Nephron (organoid): ENCODE results near the gene ALDH4A1.

Experiments used
- H3K27ac Mint-ChIP-seq, 3 experiments: 2 replicates each; pipeline ENCODE4 v1.8.0; 2020; ENCODE audit warnings: mixed read lengths in 3 of 3, mild to moderate bottlenecking in 2 of 3, moderate library complexity in 1 of 3
- H3K27me3 Mint-ChIP-seq: 2 replicates; pipeline ENCODE4 v1.8.0; 2021; ENCODE audit warnings: low read depth, mild to moderate bottlenecking, moderate library complexity, mixed read lengths
- H3K36me3 Mint-ChIP-seq: 2 replicates; pipeline ENCODE4 v1.8.0; 2020; ENCODE audit warnings: low read depth, mixed read lengths
- H3K4me1 Mint-ChIP-seq: 2 replicates; pipeline ENCODE4 v1.8.0; 2020; ENCODE audit warnings: mixed read lengths
- H3K4me3 Mint-ChIP-seq, 3 experiments: 2 replicates each; pipeline ENCODE4 v1.8.0; 2020; ENCODE audit warnings: mild to moderate bottlenecking in 3 of 3, mixed read lengths in 3 of 3, moderate library complexity in 2 of 3
- H3K9me3 Mint-ChIP-seq: 2 replicates; pipeline ENCODE4 v1.8.0; 2020; ENCODE audit warnings: mixed read lengths
- TF ChIP-seq, protein P1 (sequence below), 3 experiments: fragments of 200-600 bp; sonication (generic); IDR thresholded peaks; one replicate each; pipeline ENCODE4 v1.5.0; 2021; ENCODE audit warnings: antibody characterized with exemption in 3 of 3; ENCODE audit not compliant: unreplicated experiment in 3 of 3

Gene ALDH4A1

DNA sequence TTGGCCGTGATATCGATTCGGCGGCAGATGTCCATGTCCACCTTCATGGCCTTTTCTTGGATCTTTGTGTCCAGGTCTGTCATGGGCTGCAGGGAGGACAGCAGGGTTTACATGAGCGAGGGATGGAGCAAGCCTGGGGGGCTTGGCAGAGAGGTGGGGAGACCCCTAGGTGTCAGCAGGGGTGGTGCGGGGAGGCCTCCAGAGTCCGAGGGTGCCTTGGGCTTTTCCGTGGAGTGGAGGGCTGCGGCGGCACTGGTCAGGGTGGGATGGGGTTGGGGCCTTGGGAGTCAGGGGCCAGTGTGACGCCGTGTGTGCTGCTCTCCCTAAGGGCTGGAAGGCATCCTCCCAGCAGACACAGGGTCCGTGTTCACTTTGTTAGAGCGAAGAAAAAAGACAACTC lies 16.1 kb upstream of the ALDH4A1 start:
- Mint-ChIP-seq H3K4me3 (no peak overlapping the region), H3K27ac (peak overlapping the region in 1 of 3 experiments; percentile 29), H3K36me3 (peaks cover 3% of the 10 kb centered on the region), H3K4me1 (peaks cover 31% of the 10 kb centered on the region), H3K27me3 (peaks cover 4% of the 10 kb centered on the region), H3K9me3 (no peaks in the 10 kb centered on the region)
- TF ChIP-seq, protein P1, sequence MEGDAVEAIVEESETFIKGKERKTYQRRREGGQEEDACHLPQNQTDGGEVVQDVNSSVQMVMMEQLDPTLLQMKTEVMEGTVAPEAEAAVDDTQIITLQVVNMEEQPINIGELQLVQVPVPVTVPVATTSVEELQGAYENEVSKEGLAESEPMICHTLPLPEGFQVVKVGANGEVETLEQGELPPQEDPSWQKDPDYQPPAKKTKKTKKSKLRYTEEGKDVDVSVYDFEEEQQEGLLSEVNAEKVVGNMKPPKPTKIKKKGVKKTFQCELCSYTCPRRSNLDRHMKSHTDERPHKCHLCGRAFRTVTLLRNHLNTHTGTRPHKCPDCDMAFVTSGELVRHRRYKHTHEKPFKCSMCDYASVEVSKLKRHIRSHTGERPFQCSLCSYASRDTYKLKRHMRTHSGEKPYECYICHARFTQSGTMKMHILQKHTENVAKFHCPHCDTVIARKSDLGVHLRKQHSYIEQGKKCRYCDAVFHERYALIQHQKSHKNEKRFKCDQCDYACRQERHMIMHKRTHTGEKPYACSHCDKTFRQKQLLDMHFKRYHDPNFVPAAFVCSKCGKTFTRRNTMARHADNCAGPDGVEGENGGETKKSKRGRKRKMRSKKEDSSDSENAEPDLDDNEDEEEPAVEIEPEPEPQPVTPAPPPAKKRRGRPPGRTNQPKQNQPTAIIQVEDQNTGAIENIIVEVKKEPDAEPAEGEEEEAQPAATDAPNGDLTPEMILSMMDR (IDR thresholded peaks at IDR 0.05; ENCODE audit: unreplicated experiment in 3 of 3), result no peak

DNA sequence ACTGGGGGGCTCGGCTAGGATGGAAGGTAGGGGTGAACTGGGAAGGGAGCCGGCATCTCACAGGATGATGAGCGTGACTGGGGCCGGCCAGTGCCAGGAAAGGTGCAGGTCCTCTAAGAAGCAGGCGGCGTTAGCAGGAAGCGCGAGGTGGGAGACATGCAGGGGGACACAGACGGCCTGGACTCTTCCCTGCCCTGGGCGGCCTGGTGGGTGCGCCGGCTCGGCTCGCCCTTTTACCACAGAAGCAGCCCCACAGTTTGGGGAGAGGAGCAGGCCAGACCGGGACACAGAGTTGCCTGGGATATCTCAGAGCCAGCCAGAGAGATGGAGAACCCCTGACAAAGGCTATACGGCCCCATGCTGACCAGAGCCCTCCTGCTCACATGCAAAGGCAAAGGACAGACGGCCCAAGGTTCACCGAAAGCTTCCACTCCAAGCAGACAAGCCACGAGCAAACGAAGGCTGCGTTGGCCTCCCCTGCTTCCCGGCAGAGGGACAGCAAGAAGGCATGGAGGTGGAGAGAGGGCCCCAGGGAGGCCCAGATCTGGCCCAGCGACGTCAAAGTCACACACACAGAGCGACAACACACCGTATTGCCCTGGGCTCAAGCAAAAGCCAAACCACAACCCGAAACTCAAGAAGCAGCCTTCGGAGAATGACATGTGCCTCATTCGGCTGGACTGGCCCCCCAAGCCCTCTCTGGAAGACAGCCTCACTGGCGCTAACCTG lies 14.9 kb upstream of the ALDH4A1 start:
- Mint-ChIP-seq H3K4me1 (peaks cover 24% of the 10 kb centered on the region), H3K27ac (no peak overlapping the region), H3K4me3 (no peak overlapping the region), H3K36me3 (peaks cover 7% of the 10 kb centered on the region), H3K9me3 (no peaks in the 10 kb centered on the region), H3K27me3 (peaks cover 4% of the 10 kb centered on the region)
- TF ChIP-seq, protein P1 (IDR thresholded peaks at IDR 0.05; ENCODE audit: unreplicated experiment in 3 of 3), result no peak

DNA sequence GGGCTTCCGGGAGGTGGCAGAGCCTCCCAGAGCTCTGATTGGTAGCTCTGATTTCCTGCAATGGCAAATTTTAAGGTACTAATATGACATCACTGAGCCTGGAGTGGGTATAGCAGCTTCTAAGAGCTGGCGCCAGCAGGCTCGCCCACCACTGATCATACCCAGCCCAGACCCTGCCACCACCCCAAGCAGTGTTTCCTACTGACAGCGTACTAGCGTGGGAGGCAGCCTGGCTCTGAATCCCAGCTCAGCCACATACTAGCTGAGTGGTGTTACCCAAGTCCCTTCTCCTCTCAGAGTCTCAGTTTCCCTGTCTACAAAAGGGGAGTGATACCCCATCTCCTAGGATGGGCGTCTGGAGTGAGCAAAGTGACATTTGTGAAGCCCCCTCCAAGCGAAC lies 13.0 kb upstream of the ALDH4A1 start:
- no peak overlapping the region for H3K4me3 Mint-ChIP-seq
- TF ChIP-seq, protein P1 (IDR thresholded peaks at IDR 0.05; ENCODE audit: unreplicated experiment in 3 of 3), result no peak
- H3K9me3 Mint-ChIP-seq, result no peaks in the 10 kb centered on the region
- peaks cover 15% of the 10 kb centered on the region for H3K4me1 Mint-ChIP-seq
- no peak overlapping the region for H3K27ac Mint-ChIP-seq
- H3K36me3 Mint-ChIP-seq, result peaks cover 16% of the 10 kb centered on the region
- H3K27me3 Mint-ChIP-seq, result peaks cover 4% of the 10 kb centered on the region

DNA sequence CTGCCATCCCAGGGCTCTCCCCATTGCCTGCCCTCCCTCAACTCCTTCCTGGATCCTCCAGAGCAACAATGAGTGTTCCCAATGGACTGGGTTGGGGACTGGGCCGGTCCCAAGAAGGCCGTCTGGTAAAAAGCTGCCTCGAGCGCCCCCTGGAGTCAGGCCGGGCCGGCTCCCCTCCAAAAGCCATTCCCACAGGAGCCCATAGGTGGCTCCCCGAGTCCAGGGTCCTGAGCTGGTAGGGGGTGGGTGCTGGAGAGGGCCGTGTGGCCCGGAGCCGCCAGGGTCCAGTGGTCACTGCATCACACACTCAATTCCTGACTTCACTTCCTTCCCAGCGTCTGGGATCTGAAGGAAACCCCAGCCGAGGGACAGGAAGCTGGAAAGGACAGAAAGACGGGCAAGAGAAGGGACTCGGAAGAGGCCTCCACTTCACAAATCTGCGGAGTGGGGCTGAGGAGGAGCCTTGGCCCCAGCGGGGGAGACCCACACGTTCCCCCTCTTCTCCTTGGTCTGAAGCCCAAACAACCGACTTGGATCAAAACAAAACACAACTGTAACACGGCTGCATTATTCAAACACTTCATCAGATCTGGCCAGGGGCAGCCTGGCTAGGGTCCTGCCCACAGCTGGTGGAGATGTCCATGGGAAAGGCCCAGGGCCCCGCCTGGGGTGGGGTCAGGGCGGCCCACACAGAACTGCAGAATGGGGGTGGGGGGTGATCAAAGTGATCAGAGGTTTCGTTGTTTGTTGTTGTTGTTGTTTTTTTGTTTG lies 10.9 kb upstream of the ALDH4A1 start:
- TF ChIP-seq, protein P1 (IDR thresholded peaks at IDR 0.05; ENCODE audit: unreplicated experiment in 3 of 3), result peak; percentile 92 to 97 (median 95)
- no peak overlapping the region for H3K4me3 Mint-ChIP-seq
- H3K4me1 Mint-ChIP-seq, result peaks cover 19% of the 10 kb centered on the region
- peaks cover 28% of the 10 kb centered on the region for H3K36me3 Mint-ChIP-seq
- peak overlapping the region; percentile 72 to 87 (median 83) for H3K27ac Mint-ChIP-seq
- H3K27me3 Mint-ChIP-seq, result no peaks in the 10 kb centered on the region
- no peaks in the 10 kb centered on the region for H3K9me3 Mint-ChIP-seq

DNA sequence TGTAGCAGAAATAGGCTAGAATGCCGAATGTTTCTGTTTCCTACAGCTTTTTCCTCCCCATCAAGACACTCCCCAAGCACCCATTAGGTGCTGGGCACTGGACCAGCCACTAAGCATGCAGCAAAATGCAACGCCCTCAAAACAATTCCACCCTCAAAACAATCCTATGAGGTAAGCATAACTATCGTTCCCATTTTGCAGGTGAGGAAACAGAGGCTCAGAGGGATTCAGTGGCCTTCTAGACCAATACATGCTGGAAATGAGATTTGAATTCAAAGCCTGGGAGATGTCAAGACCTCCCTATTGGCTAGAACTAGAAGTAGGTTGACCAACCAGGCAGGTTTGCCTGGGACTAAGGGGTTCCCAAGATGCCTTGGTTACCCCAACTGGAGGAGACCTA lies 10.2 kb upstream of the ALDH4A1 start:
- no peaks in the 10 kb centered on the region for H3K9me3 Mint-ChIP-seq
- H3K4me1 Mint-ChIP-seq, result peaks cover 26% of the 10 kb centered on the region
- no peak overlapping the region for H3K27ac Mint-ChIP-seq
- TF ChIP-seq, protein P1 (IDR thresholded peaks at IDR 0.05; ENCODE audit: unreplicated experiment in 3 of 3), result no peak
- H3K27me3 Mint-ChIP-seq, result no peaks in the 10 kb centered on the region
- no peak overlapping the region for H3K4me3 Mint-ChIP-seq
- peaks cover 34% of the 10 kb centered on the region for H3K36me3 Mint-ChIP-seq
